MCF 10A (cell line): Measurements from ENCODE around the gene GABRB3. TPM values are rescaled to one million over a fixed set of nuclear protein-coding genes. Genes with fewer than 3 reads are reported as not detected.

ENCODE experiments used
- BruUV-seq: library from RNA; stranded (reverse); fragments of 400-500 nt; replicated peaks from 2 replicates; lab custom pipeline; 2021; lab: Mats Ljungman, UMichigan
- CTCF ChIA-PET: fragments of 300-600 bp; sonication (Branson Sonifier 250); formaldehyde crosslinking; extraction: SDS; loops from one replicate; lab custom pipeline; 2021; ENCODE audit warnings: antibody characterized with exemption, inconsistent platforms; lab: Yijun Ruan, JAX
- POLR2A ChIA-PET: fragments of 300-600, 350-650 bp; sonication (Branson Sonifier 250); formaldehyde crosslinking; extraction: SDS; loops from one replicate; lab custom pipeline; 2020; ENCODE audit warnings: antibody characterized with exemption, inconsistent platforms; lab: Yijun Ruan, JAX
- DNase-seq: peaks from one replicate; pipeline ENCODE4 v3.0.0-alpha.2; 2018; ENCODE audit not compliant: unreplicated experiment
- H3K27ac Mint-ChIP-seq: one replicate; pipeline ENCODE4 v1.8.0; 2022; ENCODE audit warnings: mild to moderate bottlenecking, low read depth, mixed read lengths; ENCODE audit not compliant: unreplicated experiment
- H3K27me3 Mint-ChIP-seq: one replicate; pipeline ENCODE4 v1.8.0; 2022; ENCODE audit warnings: mixed read lengths; ENCODE audit not compliant: insufficient read depth, unreplicated experiment
- H3K36me3 Mint-ChIP-seq: one replicate; pipeline ENCODE4 v1.8.0; 2022; ENCODE audit warnings: mild to moderate bottlenecking, moderate library complexity, mixed read lengths; ENCODE audit not compliant: insufficient read depth, unreplicated experiment
- H3K4me1 Mint-ChIP-seq: one replicate; pipeline ENCODE4 v1.8.0; 2022; ENCODE audit warnings: mixed read lengths; ENCODE audit not compliant: insufficient read depth, unreplicated experiment
- H3K4me3 Mint-ChIP-seq: one replicate; pipeline ENCODE4 v1.8.0; 2022; ENCODE audit warnings: mild to moderate bottlenecking, moderate library complexity, mixed read lengths; ENCODE audit not compliant: unreplicated experiment
- H3K9me3 Mint-ChIP-seq: one replicate; pipeline ENCODE4 v1.8.0; 2022; ENCODE audit warnings: mixed read lengths; ENCODE audit not compliant: unreplicated experiment
- intact Hi-C: fragments of 100-400 bp; cut with micrococcal nuclease; formaldehyde crosslinking; loops from 2 replicates; pipeline ENCODE4 v1.14.1; 2022
- total RNA-seq: library from RNA; stranded (reverse); gene quantifications from 2 replicates; pipeline ENCODE4 v1.2.3, GENCODE V29; 2022
- TF ChIP-seq, protein P1 (sequence below): fragments of 200-600 bp; IDR thresholded peaks from one replicate; pipeline ENCODE4 v1.8.0; 2022; ENCODE audit warnings: antibody characterized with exemption, mild to moderate bottlenecking; ENCODE audit not compliant: unreplicated experiment

Gene GABRB3
- total RNA-seq, 1 experiment from 2014 or later = not detected

DNA sequence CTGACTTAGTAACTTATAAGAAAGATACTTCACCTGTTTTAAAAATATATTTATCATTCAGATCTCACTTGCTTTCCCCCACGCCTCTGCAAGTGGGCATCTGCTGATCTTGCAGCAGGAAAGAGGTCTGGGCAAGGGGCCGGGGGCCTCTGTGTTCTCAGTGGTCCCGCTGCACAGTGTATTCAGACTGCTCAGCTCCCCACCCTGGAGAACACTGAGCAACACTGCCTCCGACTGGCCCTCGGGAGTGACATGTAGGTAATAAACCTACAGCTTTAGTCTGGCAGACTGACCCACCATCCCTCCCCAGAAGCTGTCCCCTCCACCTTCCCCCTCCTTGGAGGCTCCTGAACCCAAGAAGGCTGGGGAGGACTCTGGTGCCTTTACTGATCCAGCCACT, 43.8 kb downstream of the GABRB3 start:
- Mint-ChIP-seq H3K36me3 (no peaks in the 10 kb centered on the region), H3K4me1 (no peaks in the 10 kb centered on the region), H3K27ac (no peak overlapping the region), H3K9me3 (peaks cover 48% of the 10 kb centered on the region), H3K4me3 (no peak overlapping the region), H3K27me3 (no peaks in the 10 kb centered on the region)
- CTCF ChIA-PET = no interaction called here
- POLR2A ChIA-PET = no interaction called here
- intact Hi-C loops = no loop called here
- BruUV-seq = no TSS peak
- no peak for DNase-seq
- TF ChIP-seq, protein P1, sequence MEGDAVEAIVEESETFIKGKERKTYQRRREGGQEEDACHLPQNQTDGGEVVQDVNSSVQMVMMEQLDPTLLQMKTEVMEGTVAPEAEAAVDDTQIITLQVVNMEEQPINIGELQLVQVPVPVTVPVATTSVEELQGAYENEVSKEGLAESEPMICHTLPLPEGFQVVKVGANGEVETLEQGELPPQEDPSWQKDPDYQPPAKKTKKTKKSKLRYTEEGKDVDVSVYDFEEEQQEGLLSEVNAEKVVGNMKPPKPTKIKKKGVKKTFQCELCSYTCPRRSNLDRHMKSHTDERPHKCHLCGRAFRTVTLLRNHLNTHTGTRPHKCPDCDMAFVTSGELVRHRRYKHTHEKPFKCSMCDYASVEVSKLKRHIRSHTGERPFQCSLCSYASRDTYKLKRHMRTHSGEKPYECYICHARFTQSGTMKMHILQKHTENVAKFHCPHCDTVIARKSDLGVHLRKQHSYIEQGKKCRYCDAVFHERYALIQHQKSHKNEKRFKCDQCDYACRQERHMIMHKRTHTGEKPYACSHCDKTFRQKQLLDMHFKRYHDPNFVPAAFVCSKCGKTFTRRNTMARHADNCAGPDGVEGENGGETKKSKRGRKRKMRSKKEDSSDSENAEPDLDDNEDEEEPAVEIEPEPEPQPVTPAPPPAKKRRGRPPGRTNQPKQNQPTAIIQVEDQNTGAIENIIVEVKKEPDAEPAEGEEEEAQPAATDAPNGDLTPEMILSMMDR = no peak

DNA sequence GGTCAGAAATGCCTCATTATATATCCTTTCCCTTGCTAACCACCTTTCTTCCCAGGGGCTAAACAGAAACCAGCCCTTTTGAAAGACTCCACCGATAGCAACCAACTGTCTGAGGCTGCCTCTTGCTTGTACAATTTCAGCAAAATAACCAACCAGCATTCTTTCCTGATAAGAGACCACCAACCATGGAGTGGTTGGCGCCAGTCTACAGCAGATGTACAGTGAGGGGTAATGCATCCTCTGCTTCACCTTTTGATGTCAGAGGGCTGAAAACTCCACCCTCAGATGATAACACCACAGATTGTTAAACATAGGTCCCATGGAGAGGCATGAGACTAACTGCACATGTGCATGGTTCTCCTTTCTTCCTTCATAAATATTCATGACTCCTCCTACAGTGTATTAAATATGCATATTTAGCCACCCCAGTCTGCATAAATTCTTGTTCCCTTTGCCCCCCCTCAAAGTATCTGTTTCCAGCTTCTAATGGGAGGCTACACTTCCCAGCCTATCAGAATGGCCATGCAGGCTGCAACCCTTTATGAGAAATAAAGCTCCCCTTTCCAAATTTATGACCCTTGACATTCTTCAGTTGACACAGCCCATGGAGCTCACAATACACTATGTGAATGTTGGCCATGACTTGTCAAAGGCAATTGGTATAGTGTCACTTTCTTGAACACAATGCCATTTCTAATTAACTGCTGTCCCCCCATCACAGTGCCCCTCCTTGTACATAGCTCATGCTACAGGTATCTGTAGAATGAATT, 48.3 kb downstream of the GABRB3 start:
- POLR2A ChIA-PET = no interaction called here
- TF ChIP-seq, protein P1 = no peak
- no peaks in the 10 kb centered on the region for H3K4me1 Mint-ChIP-seq
- no peak overlapping the region for H3K27ac Mint-ChIP-seq
- no peaks in the 10 kb centered on the region for H3K36me3 Mint-ChIP-seq
- no peak overlapping the region for H3K4me3 Mint-ChIP-seq
- intact Hi-C loops = no loop called here
- DNase-seq = no peak
- H3K9me3 Mint-ChIP-seq = peaks cover 56% of the 10 kb centered on the region
- BruUV-seq = no TSS peak
- no peaks in the 10 kb centered on the region for H3K27me3 Mint-ChIP-seq
- CTCF ChIA-PET = no interaction called here

DNA sequence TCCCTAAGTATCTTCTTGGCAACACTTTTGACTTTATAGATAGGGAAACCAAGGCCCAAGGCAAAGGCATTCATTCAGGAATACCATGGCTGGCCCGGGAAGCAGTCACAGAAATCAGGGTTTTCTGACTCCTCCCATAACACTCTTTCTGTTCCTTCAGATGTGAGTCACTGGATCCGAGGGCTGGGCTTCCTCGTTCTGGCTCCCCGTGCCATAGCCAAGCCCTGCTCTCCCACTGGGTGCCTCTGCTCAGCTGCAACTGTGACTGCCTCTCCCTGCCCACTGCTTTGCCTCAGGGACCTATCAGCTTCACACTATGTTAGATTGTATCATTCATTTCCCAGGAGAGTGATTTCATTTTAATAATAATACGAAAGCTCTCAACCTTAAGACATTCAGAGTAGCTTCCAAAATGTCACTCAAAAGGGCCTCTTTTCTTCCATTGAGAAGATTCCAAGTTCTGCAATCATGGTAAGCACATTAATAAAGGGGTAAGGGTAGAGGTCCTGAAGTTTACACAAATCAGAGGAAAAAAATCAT, 50.2 kb downstream of the GABRB3 start:
- Mint-ChIP-seq H3K27ac (no peak overlapping the region), H3K36me3 (no peaks in the 10 kb centered on the region), H3K4me3 (no peak overlapping the region), H3K9me3 (peaks cover 53% of the 10 kb centered on the region), H3K27me3 (no peaks in the 10 kb centered on the region), H3K4me1 (no peaks in the 10 kb centered on the region)
- intact Hi-C loops = no loop called here
- no peak for DNase-seq
- ChIA-PET CTCF (no interaction called here), POLR2A (no interaction called here)
- TF ChIP-seq, protein P1 = no peak
- no TSS peak for BruUV-seq

DNA sequence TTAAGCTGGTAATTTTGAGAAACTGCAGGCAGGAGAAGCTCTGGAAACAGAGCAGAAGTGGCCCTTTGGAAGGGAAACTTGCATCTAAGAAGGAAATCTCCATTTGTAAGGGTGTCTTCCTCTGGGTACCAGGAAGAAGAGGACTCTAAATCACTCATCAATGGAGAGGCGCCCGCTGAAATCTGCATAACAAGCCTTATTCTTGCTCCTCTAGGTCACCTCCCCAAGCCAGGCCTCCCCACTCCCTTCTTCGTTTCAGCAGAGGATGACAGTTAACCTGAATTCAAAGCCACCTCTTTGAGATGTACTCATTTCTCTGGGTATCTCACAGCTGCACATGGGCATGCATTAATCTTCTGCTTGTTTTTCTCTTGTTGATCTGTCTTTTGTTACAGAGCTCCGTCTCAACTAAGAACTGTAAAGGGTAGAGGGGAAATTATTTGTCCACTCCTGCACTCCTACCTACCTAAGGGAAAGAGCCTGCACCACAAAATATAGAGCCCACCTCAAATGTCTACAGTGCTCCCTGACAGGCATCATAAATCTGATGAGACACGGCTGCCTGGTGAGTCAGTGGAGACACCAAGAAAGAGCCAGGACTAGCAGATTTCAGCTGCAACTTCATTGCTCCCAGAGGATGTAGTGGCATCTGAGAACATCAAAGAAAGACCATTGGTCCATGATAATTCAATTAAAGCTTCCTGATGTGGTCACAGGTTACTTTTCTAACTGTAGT, 51.5 kb downstream of the GABRB3 start:
- ChIA-PET CTCF (no interaction called here), POLR2A (no interaction called here)
- DNase-seq = no peak
- TF ChIP-seq, protein P1 = no peak
- H3K9me3 Mint-ChIP-seq = peaks cover 55% of the 10 kb centered on the region
- intact Hi-C loops = no loop called here
- H3K36me3 Mint-ChIP-seq = no peaks in the 10 kb centered on the region
- H3K27ac Mint-ChIP-seq = no peak overlapping the region
- H3K4me1 Mint-ChIP-seq = no peaks in the 10 kb centered on the region
- no peaks in the 10 kb centered on the region for H3K27me3 Mint-ChIP-seq
- no peak overlapping the region for H3K4me3 Mint-ChIP-seq
- no TSS peak for BruUV-seq
